ENCODE data around the gene PCSK2.

Gene PCSK2

GRCh38 chr20:17343091-17343490 is 116.3 kb downstream of the PCSK2 start:
- no peak for DNase-seq

GRCh38 chr20:17343656-17344452 is 117.0 kb downstream of the PCSK2 start:
- DNase-seq = peak; percentile 25

- DNase-seq = no peak
These were observed 118.0 kb downstream of the PCSK2 start for GRCh38 chr20:17344790-17345189.

- DNase-seq = no peak
These were observed 118.5 kb downstream of the PCSK2 start for GRCh38 chr20:17345321-17345720.

GRCh38 chr20:17350321-17350720 is 123.5 kb downstream of the PCSK2 start:
- DNase-seq = no peak

GRCh38 chr20:17357238-17357637 is 130.4 kb downstream of the PCSK2 start:
- no peak for DNase-seq

GRCh38 chr20:17358854-17359253 is 132.0 kb downstream of the PCSK2 start:
- DNase-seq = no peak

- DNase-seq = no peak
These were observed 137.8 kb downstream of the PCSK2 start for GRCh38 chr20:17364681-17365080.

GRCh38 chr20:17365831-17366230 is 139.0 kb downstream of the PCSK2 start:
- DNase-seq = no peak

GRCh38 chr20:17369506-17369905 is 142.7 kb downstream of the PCSK2 start:
- no peak for DNase-seq

GRCh38 chr20:17372806-17373440 is 146.1 kb downstream of the PCSK2 start:
- DNase-seq = no peak

GRCh38 chr20:17374086-17374485 is 147.2 kb downstream of the PCSK2 start:
- DNase-seq = no peak

GRCh38 chr20:17376031-17376430 is 149.2 kb downstream of the PCSK2 start:
- DNase-seq = no peak

- no peak for DNase-seq
These were observed 150.4 kb downstream of the PCSK2 start for GRCh38 chr20:17377231-17377630.

GRCh38 chr20:17379651-17380050 is 152.8 kb downstream of the PCSK2 start:
- no peak for DNase-seq

GRCh38 chr20:17380801-17381200 is 154.0 kb downstream of the PCSK2 start:
- no peak for DNase-seq

GRCh38 chr20:17381724-17382123 is 154.9 kb downstream of the PCSK2 start:
- DNase-seq = no peak

GRCh38 chr20:17385798-17386197 is 159.0 kb downstream of the PCSK2 start:
- no peak for DNase-seq

- no peak for DNase-seq
These were observed 163.8 kb downstream of the PCSK2 start for GRCh38 chr20:17390655-17391054.

GRCh38 chr20:17391127-17391771 is 164.4 kb downstream of the PCSK2 start:
- no peak for DNase-seq

GRCh38 chr20:17394411-17394810 is 167.6 kb downstream of the PCSK2 start:
- no peak for DNase-seq

GRCh38 chr20:17395729-17396128 is 168.9 kb downstream of the PCSK2 start:
- DNase-seq = no peak

- no peak for DNase-seq
These were observed 172.6 kb downstream of the PCSK2 start for GRCh38 chr20:17399303-17399985.
